Fibroblast of mammary gland (primary cell): ENCODE results near the gene KRT7.

Experiments used
- DNase-seq: peaks from one replicate; pipeline ENCODE4 v3.0.0-alpha.2; 2010; ENCODE audit warnings: low read depth
- H3K4me3 ChIP-seq: 2 replicates; pipeline ENCODE4 v1.5.1; 2011; ENCODE audit warnings: low read depth, mild to moderate bottlenecking, low read length, moderate library complexity; ENCODE audit not compliant: control insufficient read depth
- TF ChIP-seq, protein P1 (sequence below): conservative IDR thresholded peaks from 2 replicates; pipeline ENCODE4 v1.5.1; 2011; ENCODE audit warnings: low read depth, low read length, inconsistent platforms; ENCODE audit not compliant: control insufficient read depth, insufficient read depth

KRT7 gene

DNA sequence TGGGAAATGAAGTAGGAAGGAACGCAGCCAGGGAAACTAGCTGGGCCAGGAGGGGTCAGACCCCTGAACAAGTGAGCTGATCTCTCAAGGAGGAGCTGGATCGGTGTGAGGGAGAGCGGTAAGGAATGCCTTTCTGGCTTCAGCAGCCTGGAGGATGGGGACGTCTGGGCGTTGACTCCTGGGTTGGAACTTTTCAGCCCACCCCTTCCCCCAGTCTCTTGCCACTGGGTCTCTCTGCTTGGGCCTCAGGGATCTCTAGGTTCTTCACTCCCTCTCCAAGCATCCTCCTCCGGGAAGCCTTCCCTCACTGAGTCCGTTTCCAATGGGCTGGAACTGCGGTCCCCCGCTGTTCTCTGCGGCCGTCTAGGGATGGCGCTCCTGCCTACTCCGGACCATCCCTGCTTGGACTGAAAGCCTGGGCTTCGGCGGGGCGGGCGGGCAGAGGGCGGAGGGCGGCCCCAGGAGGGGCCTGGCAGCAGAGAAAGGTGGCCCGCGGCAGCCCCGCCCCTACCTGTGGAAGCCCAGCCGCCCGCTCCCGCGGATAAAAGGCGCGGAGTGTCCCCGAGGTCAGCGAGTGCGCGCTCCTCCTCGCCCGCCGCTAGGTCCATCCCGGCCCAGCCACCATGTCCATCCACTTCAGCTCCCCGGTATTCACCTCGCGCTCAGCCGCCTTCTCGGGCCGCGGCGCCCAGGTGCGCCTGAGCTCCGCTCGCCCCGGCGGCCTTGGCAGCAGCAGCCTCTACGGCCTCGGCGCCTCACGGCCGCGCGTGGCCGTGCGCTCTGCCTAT, at the start of gene KRT7:
Gene KRT7 (plus strand): TSS at position 570 of the 788 bp plus-strand sequence. CDS start 54 bp downstream, at position 624.
- DNase-seq, result no peak
- TF ChIP-seq, protein P1, sequence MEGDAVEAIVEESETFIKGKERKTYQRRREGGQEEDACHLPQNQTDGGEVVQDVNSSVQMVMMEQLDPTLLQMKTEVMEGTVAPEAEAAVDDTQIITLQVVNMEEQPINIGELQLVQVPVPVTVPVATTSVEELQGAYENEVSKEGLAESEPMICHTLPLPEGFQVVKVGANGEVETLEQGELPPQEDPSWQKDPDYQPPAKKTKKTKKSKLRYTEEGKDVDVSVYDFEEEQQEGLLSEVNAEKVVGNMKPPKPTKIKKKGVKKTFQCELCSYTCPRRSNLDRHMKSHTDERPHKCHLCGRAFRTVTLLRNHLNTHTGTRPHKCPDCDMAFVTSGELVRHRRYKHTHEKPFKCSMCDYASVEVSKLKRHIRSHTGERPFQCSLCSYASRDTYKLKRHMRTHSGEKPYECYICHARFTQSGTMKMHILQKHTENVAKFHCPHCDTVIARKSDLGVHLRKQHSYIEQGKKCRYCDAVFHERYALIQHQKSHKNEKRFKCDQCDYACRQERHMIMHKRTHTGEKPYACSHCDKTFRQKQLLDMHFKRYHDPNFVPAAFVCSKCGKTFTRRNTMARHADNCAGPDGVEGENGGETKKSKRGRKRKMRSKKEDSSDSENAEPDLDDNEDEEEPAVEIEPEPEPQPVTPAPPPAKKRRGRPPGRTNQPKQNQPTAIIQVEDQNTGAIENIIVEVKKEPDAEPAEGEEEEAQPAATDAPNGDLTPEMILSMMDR, result no peak
- H3K4me3 ChIP-seq, result no peak within 1 kb of the TSS

DNA sequence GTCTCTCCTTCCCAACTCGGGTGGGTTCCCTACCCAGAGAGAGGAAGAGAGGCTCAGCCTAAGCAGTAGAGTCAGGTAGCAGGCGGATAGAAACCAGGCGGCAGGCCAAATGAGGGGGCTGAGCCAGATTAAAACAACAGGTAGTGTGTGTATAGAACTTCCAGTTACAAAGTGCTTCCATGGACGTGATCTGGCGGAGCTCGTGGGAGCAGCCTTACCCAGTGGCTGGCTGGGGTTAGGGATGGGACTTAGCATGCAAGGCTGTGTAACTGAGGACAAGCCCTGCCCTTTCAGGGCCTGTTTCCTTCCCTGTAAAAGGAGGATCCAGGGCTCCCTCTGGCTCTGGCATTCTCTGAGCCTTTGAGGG, 49.5 kb upstream of the KRT7 start:
- no peak for DNase-seq
- TF ChIP-seq, protein P1, result no peak
- no peak overlapping the region for H3K4me3 ChIP-seq

DNA sequence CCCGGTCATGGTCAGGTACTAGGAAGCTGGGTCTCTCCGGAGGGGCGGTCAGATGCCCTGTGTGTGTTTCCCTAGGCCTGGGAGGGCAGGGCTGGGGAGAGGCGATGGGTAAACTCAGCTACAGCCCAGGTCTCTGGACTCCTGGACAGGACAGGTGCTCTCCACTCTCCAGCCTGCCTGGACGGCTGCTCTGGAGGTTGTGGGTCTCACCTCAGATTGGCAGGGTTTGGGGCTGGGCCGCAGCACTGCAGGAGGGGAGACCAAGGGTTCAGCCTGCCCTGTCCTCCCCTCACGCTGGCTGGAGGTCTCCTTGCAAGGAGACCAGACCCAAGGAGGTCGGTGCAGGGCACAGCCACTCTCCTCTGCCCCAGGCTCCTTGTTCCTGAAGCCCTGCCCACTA, 49.1 kb upstream of the KRT7 start:
- H3K4me3 ChIP-seq, result no peak overlapping the region
- TF ChIP-seq, protein P1, result no peak
- DNase-seq, result no peak

DNA sequence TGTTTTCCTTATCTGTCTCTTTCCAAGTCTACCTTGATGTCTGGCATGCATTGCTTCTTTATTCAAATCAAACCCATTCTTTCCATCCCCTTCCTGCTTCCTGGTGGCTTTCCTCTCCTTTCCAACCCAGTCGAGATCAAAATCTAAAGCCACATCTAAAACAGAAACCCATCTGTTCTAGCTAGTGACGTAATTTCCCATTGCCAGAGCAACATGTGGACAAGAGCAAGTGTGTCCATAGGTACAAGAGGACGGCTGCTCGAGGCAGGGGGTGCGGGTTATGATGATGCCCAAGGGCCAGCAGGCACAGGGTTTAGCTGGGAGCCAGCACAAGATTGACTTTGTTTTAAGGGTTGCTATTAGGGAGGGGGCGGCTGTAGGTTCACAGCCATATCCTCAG, 48.2 kb upstream of the KRT7 start:
- no peak for DNase-seq
- no peak overlapping the region for H3K4me3 ChIP-seq
- TF ChIP-seq, protein P1, result no peak

DNA sequence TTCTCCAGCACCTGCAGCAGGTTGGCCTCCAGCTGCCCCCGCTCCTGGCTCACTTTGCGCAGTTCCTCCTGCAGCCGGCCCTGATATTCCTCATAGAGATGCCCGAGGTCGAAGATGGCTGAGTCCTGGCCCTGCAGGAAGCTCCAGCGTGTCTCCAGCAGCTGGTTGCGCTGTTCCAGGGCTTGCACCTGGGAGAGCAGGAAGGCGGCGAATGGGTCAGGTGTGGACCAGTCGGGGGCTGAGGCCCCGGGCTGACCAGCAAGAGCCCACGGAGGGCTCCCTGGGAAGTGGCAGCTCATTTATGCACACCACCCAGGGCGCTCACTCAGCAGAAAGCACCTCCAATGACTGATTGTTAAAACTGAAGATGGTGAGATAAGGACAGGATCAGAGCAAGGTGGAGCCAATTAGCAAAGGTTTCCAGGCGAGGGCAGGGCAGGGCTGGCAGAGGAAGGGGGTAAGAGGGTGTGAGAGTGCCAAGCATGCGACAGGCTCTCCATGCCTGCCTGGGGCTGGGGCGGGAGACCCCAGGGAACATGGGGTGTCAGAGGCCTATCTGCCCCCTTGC, 47.6 kb upstream of the KRT7 start:
- no peak overlapping the region for H3K4me3 ChIP-seq
- DNase-seq, result no peak
- TF ChIP-seq, protein P1, result no peak

DNA sequence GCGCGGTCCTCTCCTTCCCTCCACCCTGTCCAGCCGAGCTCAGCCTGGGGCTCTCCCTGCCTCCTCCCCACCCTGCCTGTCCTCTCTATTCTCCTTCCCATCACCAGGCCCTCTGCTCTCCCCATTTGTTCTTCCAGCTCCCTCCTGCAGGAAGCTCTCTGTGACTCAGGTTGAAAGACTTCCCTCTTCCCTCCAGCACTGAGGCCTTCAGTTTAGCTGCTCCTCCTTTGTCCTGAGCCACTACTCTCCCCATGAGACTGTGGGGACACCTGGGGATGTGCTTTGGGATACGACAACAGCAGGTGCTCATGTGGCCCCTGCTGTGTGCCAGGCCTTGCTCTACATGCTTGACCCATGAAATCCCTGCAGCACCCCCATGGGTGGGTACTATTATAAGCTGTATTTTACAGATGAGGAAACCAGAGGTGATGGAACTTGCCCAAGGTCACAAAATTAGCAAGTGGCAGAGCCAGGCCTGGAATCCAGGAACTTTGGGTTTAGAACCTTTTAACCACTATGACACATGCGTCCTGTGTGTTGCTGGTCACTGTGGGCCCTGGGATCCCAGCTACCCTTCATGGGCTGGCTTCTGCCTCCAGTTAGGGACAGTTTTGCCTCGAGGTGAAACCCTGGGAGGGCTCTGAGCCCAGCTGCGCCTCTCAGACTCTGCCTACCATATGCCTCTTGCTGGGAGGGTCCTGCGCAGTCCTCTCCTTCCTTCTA, 46.8 kb upstream of the KRT7 start:
- H3K4me3 ChIP-seq, result no peak overlapping the region
- TF ChIP-seq, protein P1, result no peak
- peak; percentile 70 for DNase-seq
